Upper lobe of left lung (tissue), 6 donors: ENCODE results near the gene EGFR. TPM values are rescaled to one million over a fixed set of nuclear protein-coding genes. Genes with fewer than 3 reads are reported as not detected.

Experiments
- ATAC-seq, 2 donors: fragments of 200-7000 bp; cut with Tn5 transposase; one replicate each; pipeline ENCODE4 v1.9.1; 2022; ENCODE audit warnings: mild to moderate bottlenecking in 2 of 2, moderate library complexity in 2 of 2; ENCODE audit not compliant: low FRiP score in 2 of 2
- DNase-seq, 2 donors: peaks; one replicate each; pipeline ENCODE4 v3.0.0-alpha.2; 2019 to 2020
- H3K27ac ChIP-seq, 4 donors: fragments of 200-600 bp; sonication (generic); one replicate each; pipeline ENCODE4 v1.5.1; 2016 to 2019
- H3K27me3 ChIP-seq, 4 donors: fragments of 200-600 bp; sonication (generic); one replicate each; pipeline ENCODE4 v1.5.1; 2017 to 2019
- H3K36me3 ChIP-seq, 4 donors: fragments of 200-600 bp; sonication (generic); one replicate each; pipeline ENCODE4 v1.5.1; 2016 to 2019
- H3K4me1 ChIP-seq, 4 donors: fragments of 200-600 bp; sonication (generic); one replicate each; pipeline ENCODE4 v1.5.1; 2018 to 2019
- H3K4me3 ChIP-seq, 4 donors: fragments of 200-600 bp; sonication (generic); one replicate each; pipeline ENCODE4 v1.5.1; 2017 to 2019; ENCODE audit warnings: mild to moderate bottlenecking in 2 of 4, moderate library complexity in 1 of 4
- H3K9me3 ChIP-seq, 4 donors: fragments of 200-600 bp; sonication (generic); one replicate each; pipeline ENCODE4 v1.5.1; 2018 to 2019
- EP300 ChIP-seq, 4 donors: sonication (generic); formaldehyde crosslinking; IDR thresholded peaks; one replicate each; pipeline ENCODE4 v1.5.1; 2017; ENCODE audit warnings: antibody characterized with exemption in 4 of 4, control low read depth in 2 of 4
- POLR2A ChIP-seq, 4 donors: fragments of 450-650 bp; IDR thresholded peaks; one replicate each; pipeline ENCODE4 v1.5.1; 2016 to 2017; ENCODE audit warnings: antibody characterized with exemption in 4 of 4, mild to moderate bottlenecking in 2 of 4
- POLR2AphosphoS5 ChIP-seq, 2 donors: sonication (generic); formaldehyde crosslinking; IDR thresholded peaks; one replicate each; pipeline ENCODE4 v1.5.1; 2017; ENCODE audit warnings: antibody characterized with exemption in 2 of 2
- WGBS, 2 donors: methylation state at CpG; one replicate each; pipeline ENCODE4 v1.1.5; 2017 to 2018; 5-methylcytosine and 5-hydroxymethylcytosine counted together
- total RNA-seq, 6 donors: library from RNA; depleted of rRNA in 4 of 6; stranded (reverse); fragments of >200 nt in 4 of 6; gene quantifications; one replicate each; pipeline versions ENCODE4 v1.1.0 to v1.2.1, GENCODE V29; 2016 to 2021
- TF ChIP-seq, protein P1 (sequence below), 6 experiments: fragments of 450-650 bp in 4 of 6; fragments of 200-600 bp in 2 of 6; sonication (generic) in 2 of 6; IDR thresholded peaks; one replicate each; pipeline ENCODE4 v1.5.1; 2016 to 2019; ENCODE audit warnings: antibody characterized with exemption in 6 of 6
- donor health status: DM: no; HTN: no; CAD: no; lungs with moderate emphysema.
- donor health status: DM: no; HTN: yes; CAD: no; lungs with severe emphysema.

Gene EGFR
- total RNA-seq, 6 donors from 2014 or later: 58.7 to 110 (median 93.2) TPM

DNA sequence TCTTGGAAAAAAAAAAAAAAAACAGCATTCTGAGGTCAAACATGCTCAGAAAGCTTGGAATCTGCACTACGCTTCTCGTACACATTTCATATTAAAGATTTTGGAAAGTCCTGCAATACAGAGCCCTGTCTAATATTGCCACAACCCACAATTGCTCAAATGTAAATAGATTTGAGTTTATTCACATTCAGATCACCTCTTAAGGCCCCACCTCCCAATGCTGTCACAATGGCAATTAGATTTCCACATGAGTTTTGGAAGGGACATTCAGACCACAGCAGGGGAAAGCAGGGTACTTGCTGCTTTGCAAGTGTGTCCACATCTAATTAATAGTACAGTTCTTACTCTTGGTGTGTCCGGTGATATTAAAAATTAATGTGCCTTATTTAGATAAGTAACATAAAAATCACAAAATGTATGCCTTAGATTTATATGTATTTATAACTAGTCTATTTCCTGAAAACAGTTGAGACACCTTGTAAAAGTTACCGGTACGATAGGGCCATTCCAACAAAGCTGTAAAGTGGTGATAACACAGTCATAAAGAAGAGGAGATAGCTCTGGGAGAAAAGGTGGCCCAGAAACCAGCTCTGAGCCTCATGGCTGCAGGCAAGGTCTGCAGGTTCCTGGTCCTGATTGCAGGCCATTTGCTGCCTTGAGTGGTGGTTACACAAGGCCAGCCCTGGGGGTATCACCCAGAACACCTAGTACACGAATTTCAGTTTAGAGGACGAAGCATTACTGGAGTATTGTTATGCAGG is 27.9 kb downstream of the EGFR start:
- TF ChIP-seq POLR2A (IDR thresholded peaks at IDR 0.05) (no peak), EP300 (IDR thresholded peaks at IDR 0.05) (peak in 1 of 4 donors; percentile 42)
- Histone ChIP-seq H3K9me3 (no peaks in the 10 kb centered on the region), H3K27me3 (no peaks in the 10 kb centered on the region), H3K36me3 (no peaks in the 10 kb centered on the region), H3K27ac (peak overlapping the region in 1 of 4 donors; percentile 9), H3K4me3 (no peak overlapping the region), H3K4me1 (peaks cover 17 to 41% (median 32%) of the 10 kb centered on the region in 4 donors)
- WGBS, 2 donors: 77 to 78% methylated on average over 7 of the region's 7 CpGs
- DNase-seq (no peak), ATAC-seq (no peak)

DNA sequence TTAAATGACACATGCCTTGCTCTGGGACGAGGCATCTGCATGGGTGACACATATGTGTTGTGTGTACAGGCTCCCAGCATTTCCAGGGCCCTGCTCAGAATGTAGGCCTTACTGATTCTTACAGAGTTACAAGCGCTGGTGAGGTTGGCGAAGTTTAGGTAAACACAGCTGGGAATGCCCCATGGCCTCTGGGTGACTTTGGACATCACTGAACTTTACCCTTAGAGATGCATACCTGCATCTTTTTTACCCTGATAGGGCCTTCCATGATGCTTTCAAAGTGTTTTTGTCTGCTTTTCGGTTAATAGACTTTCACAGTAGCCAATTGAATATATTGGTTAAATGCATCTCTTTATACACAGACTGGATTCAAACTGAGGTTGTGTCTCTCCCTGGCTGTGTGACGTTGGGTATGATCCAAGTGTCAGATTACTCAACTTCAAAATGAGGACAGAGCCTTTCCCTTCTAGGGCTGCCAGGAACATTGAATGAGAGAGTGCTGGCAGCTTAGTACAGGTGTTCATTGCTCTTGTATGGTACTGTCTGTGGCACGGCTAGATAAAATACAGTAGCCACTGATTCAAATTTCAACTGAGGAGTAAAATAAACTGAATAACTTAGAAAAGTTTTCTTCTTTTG is 29.5 kb downstream of the EGFR start:
- H3K27me3 ChIP-seq: no peaks in the 10 kb centered on the region
- TF ChIP-seq, protein P1, sequence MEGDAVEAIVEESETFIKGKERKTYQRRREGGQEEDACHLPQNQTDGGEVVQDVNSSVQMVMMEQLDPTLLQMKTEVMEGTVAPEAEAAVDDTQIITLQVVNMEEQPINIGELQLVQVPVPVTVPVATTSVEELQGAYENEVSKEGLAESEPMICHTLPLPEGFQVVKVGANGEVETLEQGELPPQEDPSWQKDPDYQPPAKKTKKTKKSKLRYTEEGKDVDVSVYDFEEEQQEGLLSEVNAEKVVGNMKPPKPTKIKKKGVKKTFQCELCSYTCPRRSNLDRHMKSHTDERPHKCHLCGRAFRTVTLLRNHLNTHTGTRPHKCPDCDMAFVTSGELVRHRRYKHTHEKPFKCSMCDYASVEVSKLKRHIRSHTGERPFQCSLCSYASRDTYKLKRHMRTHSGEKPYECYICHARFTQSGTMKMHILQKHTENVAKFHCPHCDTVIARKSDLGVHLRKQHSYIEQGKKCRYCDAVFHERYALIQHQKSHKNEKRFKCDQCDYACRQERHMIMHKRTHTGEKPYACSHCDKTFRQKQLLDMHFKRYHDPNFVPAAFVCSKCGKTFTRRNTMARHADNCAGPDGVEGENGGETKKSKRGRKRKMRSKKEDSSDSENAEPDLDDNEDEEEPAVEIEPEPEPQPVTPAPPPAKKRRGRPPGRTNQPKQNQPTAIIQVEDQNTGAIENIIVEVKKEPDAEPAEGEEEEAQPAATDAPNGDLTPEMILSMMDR (IDR thresholded peaks at IDR 0.05): no peak
- TF ChIP-seq POLR2AphosphoS5 (IDR thresholded peaks at IDR 0.05) (no peak), POLR2A (IDR thresholded peaks at IDR 0.05) (no peak), EP300 (IDR thresholded peaks at IDR 0.05) (no peak)
- H3K9me3 ChIP-seq: no peaks in the 10 kb centered on the region
- H3K36me3 ChIP-seq: no peaks in the 10 kb centered on the region
- peak overlapping the region in 1 of 4 donors; percentile 9 for H3K27ac ChIP-seq
- peak; percentile 24 to 56 for ATAC-seq
- no peak overlapping the region for H3K4me3 ChIP-seq
- peaks cover 17 to 41% (median 32%) of the 10 kb centered on the region in 4 donors for H3K4me1 ChIP-seq
- DNase-seq: peak in 1 of 2 donors; percentile 72
- 58 to 70% methylated on average over 6 of the region's 6 CpGs for WGBS, 2 donors

DNA sequence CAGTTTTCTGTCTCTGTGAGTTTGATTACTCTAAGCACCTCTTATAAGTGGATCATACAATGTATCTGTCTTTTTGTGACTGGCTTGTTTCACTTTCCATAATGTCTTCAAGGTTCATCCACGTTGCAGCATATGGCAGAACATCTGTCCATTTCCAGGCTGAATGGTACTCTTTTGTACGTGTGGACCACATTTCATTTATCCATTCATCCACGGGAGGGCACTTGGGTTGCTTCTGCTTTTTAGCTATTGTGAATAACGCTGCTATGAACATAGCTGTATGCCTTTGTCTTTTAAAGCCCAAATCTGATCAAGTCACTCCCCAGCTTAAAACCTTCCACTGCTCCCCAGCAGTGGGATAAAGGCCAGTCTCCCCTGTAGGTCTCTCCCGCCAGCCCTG is 31.5 kb downstream of the EGFR start:
- Histone ChIP-seq H3K9me3 (no peaks in the 10 kb centered on the region), H3K4me1 (peaks cover 12 to 44% (median 27%) of the 10 kb centered on the region in 4 donors), H3K27ac (no peak overlapping the region), H3K4me3 (no peak overlapping the region), H3K27me3 (no peaks in the 10 kb centered on the region), H3K36me3 (peaks cover 0 to 4% (median 0%) of the 10 kb centered on the region in 4 donors)
- TF ChIP-seq, protein P1 (IDR thresholded peaks at IDR 0.05): no peak
- TF ChIP-seq POLR2A (IDR thresholded peaks at IDR 0.05): no peak
- no peak for TF ChIP-seq EP300 (IDR thresholded peaks at IDR 0.05)
- no peak for TF ChIP-seq POLR2AphosphoS5 (IDR thresholded peaks at IDR 0.05)
- ATAC-seq: no peak
- no peak for DNase-seq
- 71 to 75% methylated on average over 5 of the region's 5 CpGs for WGBS, 2 donors

DNA sequence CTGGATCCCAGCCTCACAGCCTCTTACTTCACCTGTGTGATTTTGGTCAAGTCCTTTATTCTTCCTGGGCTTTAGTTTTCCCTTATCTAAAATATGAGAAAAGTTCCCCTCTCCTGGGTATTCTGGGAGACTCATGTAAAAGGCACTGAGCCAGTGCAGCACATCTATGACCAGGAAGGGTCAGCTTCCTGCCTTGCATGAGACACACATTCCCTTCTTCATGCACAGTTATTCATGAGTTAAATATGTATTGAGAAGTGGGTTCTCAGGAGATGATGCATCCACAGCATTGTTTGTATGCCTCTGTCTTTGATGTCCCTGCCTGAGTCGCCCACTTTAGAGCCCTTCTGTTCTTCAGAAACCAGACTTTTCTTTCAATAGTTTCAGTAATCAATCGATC is 33.3 kb downstream of the EGFR start:
- Histone ChIP-seq H3K36me3 (peaks cover 0 to 4% (median 0%) of the 10 kb centered on the region in 4 donors), H3K4me3 (no peak overlapping the region), H3K27ac (no peak overlapping the region), H3K4me1 (peaks cover 1 to 37% (median 19%) of the 10 kb centered on the region in 4 donors), H3K27me3 (no peaks in the 10 kb centered on the region), H3K9me3 (no peaks in the 10 kb centered on the region)
- TF ChIP-seq, protein P1 (IDR thresholded peaks at IDR 0.05): no peak
- TF ChIP-seq POLR2A (IDR thresholded peaks at IDR 0.05) (no peak), POLR2AphosphoS5 (IDR thresholded peaks at IDR 0.05) (no peak), EP300 (IDR thresholded peaks at IDR 0.05) (no peak)
- ATAC-seq (no peak), DNase-seq (no peak)
- WGBS, 2 donors: 93 to 95% methylated on average over 2 of the region's 2 CpGs

DNA sequence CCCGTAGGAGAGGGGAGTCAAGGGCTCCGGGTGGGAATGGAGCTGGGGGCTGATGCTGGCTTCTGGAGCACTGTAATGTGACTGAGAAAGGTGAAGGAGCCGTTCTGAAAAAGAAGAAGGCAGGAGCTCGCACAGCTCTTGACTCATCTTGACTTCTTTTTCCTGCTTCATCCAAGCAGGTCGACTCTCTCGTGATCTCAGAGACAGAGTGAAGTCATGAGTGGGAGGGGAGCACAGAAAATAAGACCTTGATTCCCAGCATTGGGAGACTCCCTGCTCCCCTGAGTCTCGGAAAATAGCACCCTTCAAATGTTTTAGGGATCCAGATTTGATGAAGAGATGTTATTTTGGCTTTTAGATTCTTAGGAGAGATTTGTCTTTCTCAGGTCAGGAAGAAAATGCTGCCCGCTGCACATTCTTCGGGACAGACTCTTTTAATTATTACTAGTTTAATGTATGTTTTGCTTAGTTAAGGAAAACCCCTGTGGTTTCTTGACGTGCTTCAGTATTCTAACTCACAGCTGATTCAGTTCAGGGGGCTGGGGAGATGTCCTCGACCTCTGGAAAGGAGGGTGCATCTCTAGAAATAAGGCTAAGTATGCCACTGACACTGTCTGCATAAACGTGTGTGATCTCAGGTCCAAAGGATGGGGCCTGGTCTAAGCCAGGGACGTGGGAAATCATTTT is 34.1 kb downstream of the EGFR start:
- Histone ChIP-seq H3K4me1 (peaks cover 0 to 31% (median 15%) of the 10 kb centered on the region in 4 donors), H3K9me3 (no peaks in the 10 kb centered on the region), H3K36me3 (peaks cover 0 to 4% (median 0%) of the 10 kb centered on the region in 4 donors), H3K27me3 (no peaks in the 10 kb centered on the region), H3K27ac (no peak overlapping the region), H3K4me3 (no peak overlapping the region)
- DNase-seq (no peak), ATAC-seq (no peak)
- TF ChIP-seq, protein P1 (IDR thresholded peaks at IDR 0.05): no peak
- no peak for TF ChIP-seq POLR2A (IDR thresholded peaks at IDR 0.05)
- no peak for TF ChIP-seq EP300 (IDR thresholded peaks at IDR 0.05)
- no peak for TF ChIP-seq POLR2AphosphoS5 (IDR thresholded peaks at IDR 0.05)
- 82 to 86% methylated on average over 11 to 13 of the region's 13 CpGs for WGBS, 2 donors
